HCT116 (cell line): ENCODE measurements around the gene SGCB. TPM values are rescaled to one million over a fixed set of nuclear protein-coding genes. Genes with fewer than 3 reads are reported as not detected.

Experiments used
- CBX3 ChIP-seq: IDR thresholded peaks from 2 replicates; pipeline ENCODE4 v1.6.1; 2012; ENCODE audit warnings: low read depth
- CEBPB ChIP-seq: IDR thresholded peaks from 2 replicates; pipeline ENCODE4 v1.6.1; 2012; ENCODE audit warnings: low read depth
- EGR1 ChIP-seq: IDR thresholded peaks from 2 replicates; pipeline ENCODE4 v1.6.1; 2012; ENCODE audit warnings: low read depth
- POLR2A ChIP-seq: IDR thresholded peaks from 2 replicates; pipeline ENCODE4 v1.7.0; 2011; ENCODE audit warnings: borderline replicate concordance; ENCODE audit not compliant: insufficient read depth, insufficient read length; ENCODE audit errors: extremely low read depth
- SIN3A ChIP-seq: IDR thresholded peaks from 2 replicates; pipeline ENCODE4 v1.6.1; 2012; ENCODE audit warnings: low read depth
- YY1 ChIP-seq: IDR thresholded peaks from 2 replicates; pipeline ENCODE4 v1.6.1; 2011; ENCODE audit warnings: low read length, low read depth, moderate library complexity, mild to moderate bottlenecking; ENCODE audit not compliant: insufficient replicate concordance; ENCODE audit errors: extremely low read depth
- total RNA-seq: library from RNA; stranded (reverse); gene quantifications from one replicate; pipeline ENCODE4 v1.2.1, GENCODE V29; 2021; ENCODE audit not compliant: unreplicated experiment
- TF ChIP-seq, protein P1 (sequence below): IDR thresholded peaks from 2 replicates; pipeline ENCODE4 v1.6.1; 2012

SGCB gene
- total RNA-seq, 1 experiment from 2014 or later: 18.3 TPM

DNA sequence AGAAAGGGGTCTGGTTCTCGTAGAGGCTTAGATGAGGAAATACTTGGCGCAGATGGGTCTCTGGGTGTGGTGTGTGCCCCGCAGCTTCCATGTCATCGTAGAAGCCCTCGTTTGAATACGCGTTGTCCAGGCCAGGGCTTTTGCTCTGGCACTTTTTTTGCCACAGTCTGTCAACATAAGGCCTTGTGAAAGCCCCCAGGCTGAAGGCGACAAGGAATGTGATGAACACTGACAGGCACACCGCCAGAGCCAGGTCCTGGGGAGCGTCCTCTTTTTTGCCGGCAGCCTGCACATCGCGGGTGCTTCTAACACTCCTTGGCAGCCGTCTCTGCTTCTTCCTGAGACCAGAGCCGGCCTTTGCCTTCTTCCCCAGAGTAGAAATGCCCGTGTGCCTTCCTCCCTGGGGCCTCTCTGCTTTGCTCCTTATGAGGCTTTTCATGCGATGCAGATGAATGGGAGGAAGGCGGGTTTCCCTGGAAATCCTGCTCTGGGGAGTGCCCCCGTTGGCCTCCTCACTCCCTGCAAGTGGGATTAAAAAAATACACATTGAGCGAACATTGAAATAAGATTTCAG, 42.4 kb downstream of the SGCB start (continued):
- TF ChIP-seq, protein P1, sequence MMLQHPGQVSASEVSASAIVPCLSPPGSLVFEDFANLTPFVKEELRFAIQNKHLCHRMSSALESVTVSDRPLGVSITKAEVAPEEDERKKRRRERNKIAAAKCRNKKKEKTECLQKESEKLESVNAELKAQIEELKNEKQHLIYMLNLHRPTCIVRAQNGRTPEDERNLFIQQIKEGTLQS: no peak
- TF ChIP-seq YY1: no peak
- TF ChIP-seq SIN3A: no peak
- TF ChIP-seq EGR1: no peak
- TF ChIP-seq CEBPB: no peak
- TF ChIP-seq POLR2A: no peak
- no peak for TF ChIP-seq CBX3

Other genes starting within 250 kb of the SGCB start
- 50.2 TPM for gene DCUN1D4, start 195.1 kb downstream of the SGCB start, total RNA-seq
- 0.12 TPM for gene LRRC66, start 17.9 kb downstream of the SGCB start, total RNA-seq
- gene SPATA18, start 13.0 kb upstream of the SGCB start, total RNA-seq: 0.47 TPM